HG02884 (cell line): ENCODE data around the gene ERI3.

Experiments used
- ATAC-seq: cut with Tn5 transposase; IDR thresholded peaks from one replicate; pipeline ENCODE4 v1.9.1; 2021; ENCODE audit warnings: mild to moderate bottlenecking, moderate library complexity; ENCODE audit not compliant: unreplicated experiment

Gene ERI3

DNA sequence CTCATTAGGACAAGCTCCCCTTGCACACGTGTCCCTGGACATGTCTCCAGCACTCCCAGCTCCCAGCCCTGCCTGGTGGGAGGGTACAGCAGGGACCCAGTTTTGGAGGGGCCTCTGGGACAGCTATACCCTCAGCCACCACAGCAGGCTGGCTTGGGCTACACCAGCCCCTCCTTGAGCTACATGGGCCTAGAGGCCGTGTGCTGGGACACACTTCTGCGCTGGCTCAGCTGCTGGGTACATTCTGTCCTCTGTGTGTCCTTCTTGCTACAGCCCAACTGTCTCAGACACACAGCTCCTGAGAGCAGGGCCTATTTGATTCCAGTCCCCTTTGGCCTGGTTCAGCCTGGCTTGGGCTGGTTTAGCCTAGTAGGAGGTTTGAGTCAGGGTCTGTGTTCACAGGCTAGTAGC, 115.1 kb downstream of the ERI3 start:
- no peak for ATAC-seq

DNA sequence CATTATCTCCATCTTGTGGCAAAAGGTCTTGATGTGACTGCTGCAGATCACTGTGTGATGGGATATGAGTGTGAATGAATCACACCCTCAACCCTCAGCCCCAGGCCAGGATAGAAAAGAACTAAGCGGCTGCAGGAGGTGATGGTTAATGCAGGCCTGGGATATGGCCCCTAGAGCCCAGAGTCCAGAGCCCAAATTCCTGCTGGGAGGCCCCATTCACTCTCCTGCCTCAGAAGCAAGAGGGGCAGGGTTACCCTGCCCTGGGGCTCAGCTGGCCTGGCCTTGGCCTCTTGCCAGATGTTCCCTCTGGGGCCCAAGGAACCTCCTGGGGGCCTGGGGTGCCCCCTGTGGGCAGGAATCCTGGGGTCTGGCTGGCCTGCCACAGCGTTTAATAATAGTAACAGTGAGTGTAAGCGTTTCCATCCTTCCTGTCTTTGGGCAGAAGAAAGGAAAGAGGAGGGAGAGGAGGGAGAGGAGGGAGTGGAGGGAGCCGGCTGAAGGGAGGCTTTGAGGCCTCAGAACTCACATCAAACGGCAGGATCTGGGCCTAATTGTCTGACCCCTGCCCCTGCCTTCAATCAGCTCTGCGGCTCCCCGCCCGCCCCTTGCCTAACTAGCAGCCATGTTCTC, 115.6 kb downstream of the ERI3 start:
- ATAC-seq: no peak

- no peak for ATAC-seq
Measured at GRCh38 chr1:44238660-44239059, 116.4 kb downstream of the ERI3 start.

GRCh38 chr1:44237721-44238457, 117.2 kb downstream of the ERI3 start:
- ATAC-seq: no peak

DNA sequence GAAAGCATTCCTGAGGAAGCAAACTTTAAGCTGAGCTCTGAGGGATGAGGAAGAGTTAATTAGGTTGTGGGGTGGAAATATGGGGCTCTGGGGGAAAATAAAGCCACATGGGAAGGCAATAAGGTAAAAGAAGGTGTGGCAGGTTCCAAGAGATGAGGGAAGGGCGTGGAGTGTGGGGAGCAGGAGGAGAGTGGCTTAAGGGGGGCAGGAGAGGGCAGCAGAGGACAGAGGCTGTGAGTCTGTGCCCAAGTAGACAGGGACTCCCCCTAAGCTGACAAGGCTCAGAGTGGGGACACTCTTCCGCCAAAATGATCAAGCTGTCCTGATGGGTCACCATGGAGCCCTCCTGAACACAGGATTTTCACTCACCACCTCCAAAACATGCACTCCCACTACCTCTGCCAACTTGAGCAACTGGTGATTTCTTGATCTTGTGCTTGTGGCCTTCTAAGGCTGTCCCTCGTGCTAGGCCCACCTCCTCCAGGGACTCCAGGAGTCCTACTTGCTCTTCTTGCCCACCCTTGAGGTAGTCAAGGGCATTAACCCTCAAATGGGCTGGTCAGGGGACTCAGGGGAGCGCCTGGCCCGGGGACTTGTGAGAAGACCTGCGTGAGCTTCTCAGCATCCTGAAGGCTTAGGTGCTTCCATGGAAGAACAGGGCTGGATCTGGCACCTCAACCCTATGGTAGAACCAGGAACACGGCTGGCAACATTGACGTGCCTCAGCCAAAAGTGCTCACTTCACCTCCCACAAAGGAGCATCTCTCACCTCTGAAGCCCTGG, 118.4 kb downstream of the ERI3 start:
- ATAC-seq: no peak

DNA sequence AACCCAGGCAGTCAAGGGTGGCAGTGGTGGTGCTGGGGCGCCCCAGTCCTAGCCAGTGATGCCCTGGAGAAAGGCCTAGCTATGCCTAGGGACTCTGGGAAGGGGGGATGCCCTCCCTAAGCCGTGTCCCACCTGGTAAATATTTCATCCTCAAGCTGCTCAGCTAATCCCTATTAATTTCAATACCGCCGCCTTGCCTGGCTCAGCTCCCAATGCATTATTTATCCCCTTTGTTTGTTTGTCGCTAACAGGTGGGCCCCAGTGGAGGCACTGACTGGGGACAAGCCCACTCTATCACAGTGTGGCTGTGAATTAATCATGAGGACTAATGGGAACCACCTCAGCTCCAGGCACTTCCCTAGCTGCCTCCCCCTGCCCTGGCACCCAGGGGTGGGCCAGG, 119.2 kb downstream of the ERI3 start:
- ATAC-seq: no peak

DNA sequence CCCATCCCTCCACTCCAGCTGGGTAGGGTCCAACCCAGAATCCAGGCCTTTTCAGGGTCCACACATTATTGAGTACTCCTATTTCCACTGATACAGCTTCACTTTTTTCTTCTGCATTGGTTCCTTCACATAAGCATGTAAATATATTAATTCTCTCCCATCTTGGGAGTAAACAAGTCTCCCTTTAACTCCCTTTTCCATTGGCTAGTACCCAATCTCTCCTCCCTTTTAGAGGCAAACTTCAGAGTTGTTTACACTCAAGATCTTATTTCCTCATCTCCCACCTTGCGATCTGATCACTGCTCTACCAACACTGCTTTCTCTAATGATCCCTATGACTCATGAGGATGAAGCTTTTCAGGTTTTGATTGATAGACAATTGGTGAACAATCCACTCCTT, 121.5 kb downstream of the ERI3 start:
- ATAC-seq: no peak

DNA sequence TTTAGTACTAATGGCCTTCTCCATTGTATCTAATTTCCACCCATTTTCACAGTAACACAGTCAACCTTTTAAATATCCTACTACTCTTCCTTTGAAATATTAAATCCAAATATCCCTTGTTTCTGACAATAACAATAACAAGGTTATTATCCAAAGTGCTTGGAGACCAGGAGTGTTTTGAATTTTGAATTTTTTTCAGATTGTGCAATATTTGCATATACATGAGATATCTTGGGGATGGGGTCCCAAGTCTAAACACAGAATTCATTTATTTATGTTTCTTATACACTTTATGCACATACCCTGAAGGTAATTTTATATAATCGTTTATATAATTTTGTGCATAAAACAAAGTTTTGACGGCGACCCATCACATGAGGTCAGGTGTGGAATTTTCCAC, 124.3 kb downstream of the ERI3 start:
- no peak for ATAC-seq

DNA sequence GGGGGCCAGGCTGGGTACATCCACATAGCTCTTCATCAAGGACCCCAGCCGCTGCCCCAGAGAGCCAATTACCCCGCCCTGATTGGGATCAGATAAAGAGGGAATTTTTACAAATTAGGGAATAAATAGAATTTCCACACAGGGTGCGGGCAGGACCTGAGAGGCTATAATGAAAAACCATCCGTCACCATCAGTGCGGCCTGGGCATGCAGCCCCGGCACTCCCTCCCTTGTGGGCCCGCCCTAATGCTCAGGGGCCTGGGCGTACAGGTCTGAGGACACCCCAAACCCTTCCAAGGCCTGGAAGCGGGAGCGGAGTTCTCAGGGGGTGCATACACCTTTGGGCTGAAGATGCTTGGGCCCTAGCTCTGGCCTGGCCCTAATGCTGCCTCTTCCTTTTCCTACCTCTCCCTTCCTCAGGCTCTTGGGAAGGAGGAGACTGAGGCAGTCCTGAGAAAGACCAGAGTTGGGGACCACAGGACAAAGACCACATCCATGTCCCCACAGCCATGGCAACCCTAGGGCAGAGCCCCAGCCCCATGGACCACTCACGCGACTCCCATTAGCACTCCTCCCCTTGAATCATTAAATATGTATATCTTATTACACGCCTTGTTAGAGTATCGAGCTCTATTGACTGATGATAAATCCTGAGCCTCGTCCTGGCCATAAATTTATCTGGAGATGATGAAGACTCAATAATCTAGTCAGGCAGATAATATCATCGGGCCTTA, 125.5 kb downstream of the ERI3 start:
- no peak for ATAC-seq

- no peak for ATAC-seq
Measured at GRCh38 chr1:44228218-44228617, 126.8 kb downstream of the ERI3 start.

- ATAC-seq: no peak
Measured at GRCh38 chr1:44227211-44227610, 127.8 kb downstream of the ERI3 start.

- ATAC-seq: no peak
Measured at GRCh38 chr1:44225761-44226160, 129.3 kb downstream of the ERI3 start.

DNA sequence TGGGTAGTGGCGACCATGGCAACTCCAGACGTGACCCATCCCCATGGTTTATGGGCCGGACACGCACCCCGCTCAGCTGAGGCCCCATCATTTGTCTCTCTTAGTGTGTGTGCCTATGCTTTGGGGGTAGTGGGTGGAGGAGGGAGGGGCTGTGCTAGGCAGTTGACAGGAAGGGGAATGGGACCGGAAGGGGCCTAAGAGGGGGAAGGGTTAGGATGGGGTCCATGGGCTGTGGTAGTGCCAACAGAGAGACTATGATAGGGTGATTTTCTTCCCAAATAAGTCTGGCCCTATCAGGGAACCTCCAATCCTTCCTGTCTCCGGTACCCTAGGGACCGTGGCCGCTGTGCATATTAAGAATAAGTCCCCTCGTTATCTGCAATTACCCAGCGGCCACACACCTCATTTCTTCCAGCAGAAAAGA, 131.9 kb downstream of the ERI3 start:
- no peak for ATAC-seq

- ATAC-seq: no peak
Measured at GRCh38 chr1:44222397-44223186, 132.5 kb downstream of the ERI3 start.

GRCh38 chr1:44221769-44222168, 133.3 kb downstream of the ERI3 start:
- no peak for ATAC-seq

DNA sequence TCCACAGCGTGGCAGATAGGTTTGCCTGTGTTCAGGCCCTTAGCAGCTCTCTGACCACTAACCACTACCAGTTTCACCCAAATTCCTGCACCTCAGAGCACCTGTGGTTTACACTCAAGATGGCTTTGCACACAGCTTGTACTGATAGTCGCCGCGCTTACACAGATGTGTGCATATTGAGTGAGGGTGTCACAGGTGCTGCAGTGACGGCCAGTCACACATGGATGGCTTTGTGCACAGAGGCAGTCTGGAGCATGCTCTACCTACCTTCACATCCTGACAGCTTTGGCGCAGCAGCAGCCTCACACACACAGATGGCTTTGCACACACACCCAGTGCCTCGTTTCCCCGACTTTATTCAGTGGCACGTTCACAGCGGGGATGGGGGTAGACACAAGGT, 134.3 kb downstream of the ERI3 start:
- no peak for ATAC-seq

DNA sequence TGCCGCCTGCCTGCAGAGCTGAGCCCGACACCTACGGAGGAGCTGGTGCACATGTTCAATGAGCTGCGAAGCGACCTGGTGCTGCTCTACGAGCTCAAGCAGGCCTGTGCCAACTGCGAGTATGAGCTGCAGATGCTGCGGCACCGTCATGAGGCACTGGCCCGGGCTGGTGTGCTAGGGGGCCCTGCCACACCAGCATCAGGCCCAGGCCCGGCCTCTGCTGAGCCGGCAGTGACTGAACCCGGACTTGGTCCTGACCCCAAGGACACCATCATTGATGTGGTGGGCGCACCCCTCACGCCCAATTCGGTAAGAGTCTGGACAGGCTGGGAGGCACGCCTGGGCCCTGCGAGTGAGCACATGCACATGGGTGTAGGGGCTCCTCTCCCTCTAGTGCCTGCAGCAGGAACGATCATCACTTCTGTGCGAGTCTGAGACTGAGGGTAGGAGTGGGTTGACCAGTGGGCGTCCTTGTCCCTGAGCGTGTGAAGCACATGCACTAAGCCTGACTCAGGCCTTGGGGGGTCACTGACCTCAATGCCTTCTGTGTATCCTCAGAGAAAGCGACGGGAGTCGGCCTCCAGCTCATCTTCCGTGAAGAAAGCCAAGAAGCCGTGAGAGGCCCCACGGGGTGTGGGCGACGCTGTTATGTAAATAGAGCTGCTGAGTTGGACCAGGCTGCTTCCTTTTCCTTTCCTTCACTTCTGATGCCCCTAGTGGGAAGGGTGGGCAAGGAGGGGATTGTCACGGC, 134.9 kb downstream of the ERI3 start:
- ATAC-seq: no peak

GRCh38 chr1:44219301-44219626, 135.8 kb downstream of the ERI3 start:
- no peak for ATAC-seq

GRCh38 chr1:44218503-44219300, 136.4 kb downstream of the ERI3 start:
- no peak for ATAC-seq
